ENCODE data around the gene MACROD2.

DNA sequence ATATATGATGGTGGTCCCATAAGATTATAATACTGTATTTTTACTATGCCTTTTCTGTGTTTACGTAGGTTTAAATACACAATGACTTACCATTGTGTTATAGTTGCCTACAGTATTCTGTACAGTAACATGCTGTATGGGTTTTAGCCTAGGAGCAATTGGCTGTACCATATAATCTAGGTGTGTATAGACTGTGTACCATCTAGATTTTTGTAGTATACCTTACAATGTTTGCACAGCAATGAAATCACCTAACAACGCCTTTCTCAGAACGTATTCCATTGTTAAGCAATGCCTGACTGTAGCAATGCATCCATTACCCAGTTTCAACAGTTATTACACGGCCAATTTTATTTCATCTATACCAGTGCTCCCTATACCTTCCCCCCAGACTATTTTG, 10.7 kb downstream of the MACROD2 start:
- TF ChIP-seq, protein P1, sequence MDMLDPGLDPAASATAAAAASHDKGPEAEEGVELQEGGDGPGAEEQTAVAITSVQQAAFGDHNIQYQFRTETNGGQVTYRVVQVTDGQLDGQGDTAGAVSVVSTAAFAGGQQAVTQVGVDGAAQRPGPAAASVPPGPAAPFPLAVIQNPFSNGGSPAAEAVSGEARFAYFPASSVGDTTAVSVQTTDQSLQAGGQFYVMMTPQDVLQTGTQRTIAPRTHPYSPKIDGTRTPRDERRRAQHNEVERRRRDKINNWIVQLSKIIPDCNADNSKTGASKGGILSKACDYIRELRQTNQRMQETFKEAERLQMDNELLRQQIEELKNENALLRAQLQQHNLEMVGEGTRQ (IDR thresholded peaks at IDR 0.05; ENCODE audit: low read depth, low read length), result no peak
- TF ChIP-seq MAZ (IDR thresholded peaks at IDR 0.05; ENCODE audit: borderline replicate concordance, low read depth, low read length), result no peak
- TF ChIP-seq, protein P2, sequence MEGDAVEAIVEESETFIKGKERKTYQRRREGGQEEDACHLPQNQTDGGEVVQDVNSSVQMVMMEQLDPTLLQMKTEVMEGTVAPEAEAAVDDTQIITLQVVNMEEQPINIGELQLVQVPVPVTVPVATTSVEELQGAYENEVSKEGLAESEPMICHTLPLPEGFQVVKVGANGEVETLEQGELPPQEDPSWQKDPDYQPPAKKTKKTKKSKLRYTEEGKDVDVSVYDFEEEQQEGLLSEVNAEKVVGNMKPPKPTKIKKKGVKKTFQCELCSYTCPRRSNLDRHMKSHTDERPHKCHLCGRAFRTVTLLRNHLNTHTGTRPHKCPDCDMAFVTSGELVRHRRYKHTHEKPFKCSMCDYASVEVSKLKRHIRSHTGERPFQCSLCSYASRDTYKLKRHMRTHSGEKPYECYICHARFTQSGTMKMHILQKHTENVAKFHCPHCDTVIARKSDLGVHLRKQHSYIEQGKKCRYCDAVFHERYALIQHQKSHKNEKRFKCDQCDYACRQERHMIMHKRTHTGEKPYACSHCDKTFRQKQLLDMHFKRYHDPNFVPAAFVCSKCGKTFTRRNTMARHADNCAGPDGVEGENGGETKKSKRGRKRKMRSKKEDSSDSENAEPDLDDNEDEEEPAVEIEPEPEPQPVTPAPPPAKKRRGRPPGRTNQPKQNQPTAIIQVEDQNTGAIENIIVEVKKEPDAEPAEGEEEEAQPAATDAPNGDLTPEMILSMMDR (conservative IDR thresholded peaks at IDR 0.05; ENCODE audit: low read depth, low read length), result no peak
- TF ChIP-seq MAFK (IDR thresholded peaks at IDR 0.05; ENCODE audit: low read depth, low read length), result no peak

Measured in IMR-90 (cell line).